Mononuclear cell (primary cell): ENCODE data around the gene SPATA19. TPM values are rescaled to one million over a fixed set of nuclear protein-coding genes. Genes with fewer than 3 reads are reported as not detected.

Experiments used
- H3K27me3 ChIP-seq: 2 replicates; pipeline ENCODE4 v1.6.0; 2011; ENCODE audit warnings: low read length, control low read depth; ENCODE audit not compliant: insufficient read depth
- H3K4me1 ChIP-seq: 2 replicates; pipeline ENCODE4 v1.5.1; 2011; ENCODE audit warnings: mild to moderate bottlenecking, low read length, control low read depth; ENCODE audit not compliant: insufficient read depth
- H3K4me3 ChIP-seq: 2 replicates; pipeline ENCODE4 v1.5.1; 2011; ENCODE audit warnings: mild to moderate bottlenecking, low read length, moderate library complexity
- H3K9me3 ChIP-seq: 2 replicates; pipeline ENCODE4 v1.5.1; 2011; ENCODE audit warnings: low read depth, mild to moderate bottlenecking, control low read depth, low read length
- total RNA-seq: library from RNA; depleted of rRNA; stranded (reverse); fragments of >200 nt; gene quantifications from one replicate; pipeline ENCODE4 v1.2.3, GENCODE V29; 2012

Gene SPATA19
- total RNA-seq, 1 donor: not detected

DNA sequence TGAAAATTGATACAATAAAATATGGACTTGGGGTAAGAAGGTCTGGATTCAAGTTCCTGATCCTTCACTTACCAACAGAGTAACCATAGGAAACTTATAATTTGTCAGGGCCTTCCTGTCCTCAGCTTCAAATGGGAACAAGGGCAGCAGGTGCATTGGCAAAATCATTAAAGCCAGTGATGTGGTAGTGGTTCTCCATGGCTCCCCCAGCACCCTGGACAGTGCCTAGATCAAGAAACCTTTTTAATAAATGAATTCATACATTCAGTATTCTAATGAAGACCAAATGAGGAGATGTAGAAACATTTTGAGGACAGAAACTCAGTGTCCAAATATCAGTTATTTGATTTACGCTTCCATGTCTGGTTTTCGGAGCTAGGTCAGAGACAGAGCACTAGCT is 51.1 kb downstream of the SPATA19 start:
- Histone ChIP-seq H3K9me3 (peaks cover 7% of the 10 kb centered on the region), H3K4me1 (no peaks in the 10 kb centered on the region), H3K4me3 (no peak overlapping the region), H3K27me3 (no peaks in the 10 kb centered on the region)

DNA sequence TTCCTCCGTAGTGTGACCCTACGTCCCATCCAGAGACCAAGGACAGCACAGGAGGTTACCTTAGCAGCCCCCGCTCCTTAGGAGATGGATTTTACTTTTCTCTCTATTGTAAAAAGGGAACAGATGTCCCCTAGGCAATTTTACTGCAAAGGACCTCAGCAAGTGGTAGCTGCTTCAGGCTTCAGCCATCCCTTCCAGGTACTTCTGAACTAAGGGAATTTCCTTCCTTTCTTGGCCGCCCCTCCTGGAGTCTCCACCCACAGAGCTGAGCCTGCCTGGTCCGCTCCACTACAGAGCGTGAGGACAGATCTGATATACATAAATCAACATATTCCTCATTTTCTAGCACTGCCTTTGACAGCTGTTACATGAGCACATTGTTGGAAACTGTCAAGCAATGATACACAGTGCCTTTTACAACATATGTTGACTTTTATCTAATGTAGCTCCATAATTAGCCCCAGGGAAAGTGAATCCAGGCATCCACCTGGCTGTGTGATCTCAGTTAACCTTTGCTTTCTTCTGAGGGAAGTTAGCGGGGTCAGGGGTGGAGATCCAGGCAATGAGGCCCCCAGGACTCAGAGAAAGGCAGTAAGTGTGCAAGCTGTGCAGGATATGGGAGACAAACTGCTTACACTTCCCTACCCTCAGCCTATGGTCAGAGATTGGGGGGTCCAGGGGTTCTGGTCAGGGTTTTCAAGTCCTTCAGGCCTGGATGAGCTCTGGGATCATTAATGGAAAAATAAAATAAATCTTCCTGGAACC is 51.9 kb downstream of the SPATA19 start:
- Histone ChIP-seq H3K27me3 (peaks cover 5% of the 10 kb centered on the region), H3K4me3 (no peak overlapping the region), H3K9me3 (peaks cover 7% of the 10 kb centered on the region), H3K4me1 (no peaks in the 10 kb centered on the region)

DNA sequence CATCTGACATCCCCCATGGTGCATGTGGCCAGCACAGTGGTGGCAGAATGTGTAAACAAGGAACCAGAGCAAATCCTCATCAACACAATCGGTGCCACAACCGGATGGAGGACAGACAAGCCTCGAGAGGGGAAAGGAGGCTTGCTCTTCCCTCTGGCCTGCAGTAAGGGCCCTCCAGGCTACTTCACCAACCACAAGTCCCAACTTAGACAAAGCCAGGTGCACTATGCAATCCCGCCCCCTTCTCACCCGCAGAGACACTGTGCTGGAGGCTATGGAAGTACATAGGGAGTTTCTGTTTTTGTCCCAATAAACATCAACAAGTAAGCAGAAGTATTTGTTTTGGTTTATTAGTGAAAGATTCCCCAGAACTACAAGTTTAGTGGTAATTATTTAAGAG is 54.3 kb downstream of the SPATA19 start:
- Histone ChIP-seq H3K4me1 (no peaks in the 10 kb centered on the region), H3K9me3 (peaks cover 7% of the 10 kb centered on the region), H3K27me3 (peaks cover 21% of the 10 kb centered on the region)

More for the DNA sequence above, 54.3 kb downstream of the SPATA19 start:
- no peak overlapping the region for H3K4me3 ChIP-seq

Other genes starting within 250 kb of the SPATA19 start
- 4.3 TPM for gene IGSF9B, start 111.5 kb upstream of the SPATA19 start, total RNA-seq
- gene JAM3, start 223.6 kb upstream of the SPATA19 start, total RNA-seq: 13.1 TPM